Myocyte (in vitro differentiated cells): ENCODE results near the gene MAP3K10. TPM values are rescaled to one million over a fixed set of nuclear protein-coding genes. Genes with fewer than 3 reads are reported as not detected.
"Not testable (repeated sequence)": the region's sequence is repeated elsewhere in the genome, so short reads cannot be mapped to it uniquely, and the experiment has no call there.

Source experiments
- DNase-seq: peaks from one replicate; pipeline ENCODE4 v3.0.0-alpha.2; 2012; ENCODE audit warnings: low read depth
- total RNA-seq: library from RNA; depleted of rRNA; stranded (reverse); fragments of >200 nt; gene quantifications from 2 replicates; pipeline ENCODE4 v1.2.3, GENCODE V29; 2014

Gene MAP3K10
- total RNA-seq, 1 donor from 2014 or later: 11.1 TPM

DNA sequence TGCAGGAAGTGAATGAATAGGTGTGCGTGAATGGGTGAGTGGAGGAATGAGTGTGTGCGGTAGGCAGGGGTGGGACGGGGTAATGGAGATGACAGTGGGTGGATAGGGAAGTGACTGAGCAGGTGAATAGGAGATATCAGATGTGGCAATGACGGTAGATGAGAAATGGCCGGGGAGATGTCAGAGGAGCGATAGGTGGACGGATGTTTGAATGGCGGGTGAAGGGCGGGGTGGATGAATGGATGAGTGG is 25.5 kb downstream of the MAP3K10 start:
- DNase-seq: no peak

DNA sequence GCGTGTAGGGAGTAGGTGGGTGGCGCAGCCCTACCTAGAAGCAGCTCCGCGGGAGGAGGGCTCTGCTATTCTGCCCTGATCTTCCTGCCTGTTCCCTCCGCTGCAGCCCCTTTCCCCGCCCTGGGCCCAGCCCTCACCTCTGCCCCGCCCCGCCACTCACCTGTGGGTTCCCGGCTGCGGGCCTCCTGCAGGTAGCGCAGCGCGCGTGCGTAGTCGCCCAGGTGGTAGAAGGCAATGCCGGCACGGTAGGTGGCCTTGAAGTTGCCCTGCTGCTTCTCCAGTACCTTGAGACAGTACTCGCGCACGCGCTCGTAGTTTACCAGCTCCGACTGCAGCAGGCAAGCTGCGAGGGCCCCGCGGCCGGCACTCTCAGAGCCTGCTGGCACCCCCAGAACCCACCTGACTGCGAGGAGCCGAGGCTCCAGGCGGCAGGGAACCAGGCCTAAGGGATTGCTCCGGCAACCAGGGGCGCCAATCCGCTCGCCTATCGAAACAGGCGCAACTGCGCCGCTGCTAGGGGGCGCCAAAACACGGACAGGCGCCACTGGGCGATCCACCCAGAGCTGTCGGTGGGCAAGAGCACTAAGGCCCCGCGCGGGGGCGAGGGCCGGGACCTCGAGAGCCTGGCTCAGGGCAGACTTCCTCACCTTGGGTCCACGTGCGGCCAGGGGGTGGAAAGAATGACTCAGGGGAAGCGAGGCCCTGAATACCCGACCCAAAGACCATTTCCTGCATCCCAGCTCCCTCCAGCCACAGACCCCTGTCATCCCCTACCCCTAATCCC is 26.0 kb downstream of the MAP3K10 start:
- DNase-seq: no peak

DNA sequence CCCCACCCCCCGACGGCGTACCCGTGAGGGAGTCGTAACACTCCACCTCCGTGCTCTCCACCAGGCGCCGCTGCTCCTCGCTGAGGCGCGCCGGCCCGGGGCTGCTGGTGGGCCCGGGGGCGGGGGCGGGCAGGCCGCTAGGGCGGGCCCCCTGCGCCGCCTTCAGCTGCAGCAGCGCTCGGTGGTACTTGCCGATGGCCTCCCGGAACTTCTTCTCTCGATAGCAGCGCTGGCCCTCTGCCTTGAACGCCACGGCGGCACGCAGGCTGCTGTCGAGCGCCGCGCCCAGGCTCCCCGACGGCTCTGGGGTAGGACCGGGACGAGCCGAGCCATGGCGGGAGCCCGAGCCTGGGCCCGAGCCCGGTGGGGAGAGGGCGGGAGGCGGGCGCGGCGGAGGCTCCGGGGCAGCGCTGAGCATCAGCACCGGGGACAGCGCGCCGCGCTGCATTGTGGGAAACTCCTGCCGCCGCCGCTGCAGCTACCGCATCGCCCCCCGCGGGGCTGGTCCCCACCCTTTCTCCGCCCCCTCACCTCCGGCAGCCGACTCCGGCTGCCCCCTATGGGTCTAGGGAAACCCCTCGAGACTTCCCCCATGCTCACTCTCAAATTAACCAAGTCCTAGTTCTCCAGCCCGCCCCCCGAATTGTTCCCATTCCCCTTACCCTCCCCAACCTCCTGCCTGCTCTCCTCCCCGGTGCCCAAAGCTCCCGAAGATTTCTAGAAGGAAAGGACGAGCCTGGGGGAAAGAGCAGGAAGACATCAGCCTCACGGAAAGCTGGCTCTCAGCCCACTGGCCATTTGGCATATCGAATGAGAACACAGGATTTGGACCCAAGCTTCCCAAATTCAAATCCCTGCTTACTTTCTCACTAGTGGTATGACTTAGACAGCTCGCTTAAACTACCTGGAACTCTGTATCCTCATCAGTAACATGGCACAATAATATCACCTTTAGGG is 27.0 kb downstream of the MAP3K10 start, which contains the start of gene TTC9B:
Gene TTC9B (minus strand): TSS at position 451 of the 957 bp plus-strand sequence. CDS start 3 bp downstream, at position 448.
- peak; percentile 19 for DNase-seq

DNA sequence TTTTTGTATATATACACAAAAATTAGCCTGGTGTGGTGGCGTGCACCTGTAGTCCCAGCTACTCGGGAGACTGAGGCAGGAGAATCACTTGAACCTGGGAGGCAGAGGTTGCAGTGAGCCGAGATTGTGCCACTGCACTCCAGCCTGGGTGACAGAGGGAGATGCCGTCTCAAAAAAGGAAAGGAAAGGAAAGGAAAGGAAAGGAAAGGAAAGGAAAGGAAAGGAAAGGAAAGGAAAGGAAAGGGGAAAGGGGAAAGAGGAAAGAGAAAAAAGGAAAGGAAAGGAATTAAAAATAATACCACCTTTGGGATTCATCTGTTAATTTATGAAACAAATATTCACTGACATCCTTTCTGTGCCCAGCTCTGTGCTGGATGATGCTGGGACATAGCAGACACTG is 27.8 kb downstream of the MAP3K10 start:
- not testable (repeated sequence) for DNase-seq

DNA sequence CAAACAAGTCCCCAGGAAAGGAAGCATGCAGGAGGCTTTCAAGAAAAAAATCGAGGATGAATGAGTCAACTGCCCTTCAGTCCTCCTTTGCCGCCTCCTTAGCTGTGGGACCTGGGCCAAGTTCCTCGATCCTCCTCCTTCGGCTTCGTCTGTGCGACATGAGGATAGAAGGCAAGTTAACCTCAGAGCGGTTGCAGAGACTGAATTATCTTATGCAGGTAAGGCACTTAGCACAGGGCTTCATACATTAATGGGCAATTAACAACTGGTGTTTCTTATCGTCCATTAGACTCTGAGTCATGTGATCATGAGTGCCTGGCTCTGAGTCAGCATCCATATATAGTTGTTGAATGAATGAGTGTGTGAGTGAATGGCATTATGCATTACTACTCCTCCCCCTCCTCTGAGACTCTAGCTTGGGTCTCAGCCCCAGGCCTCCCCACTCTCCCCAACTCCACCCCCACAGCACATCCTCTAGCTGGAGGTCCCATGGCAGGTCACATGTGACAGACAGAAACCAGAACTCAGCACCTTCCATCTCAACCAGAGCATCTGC is 28.6 kb downstream of the MAP3K10 start:
- no peak for DNase-seq

DNA sequence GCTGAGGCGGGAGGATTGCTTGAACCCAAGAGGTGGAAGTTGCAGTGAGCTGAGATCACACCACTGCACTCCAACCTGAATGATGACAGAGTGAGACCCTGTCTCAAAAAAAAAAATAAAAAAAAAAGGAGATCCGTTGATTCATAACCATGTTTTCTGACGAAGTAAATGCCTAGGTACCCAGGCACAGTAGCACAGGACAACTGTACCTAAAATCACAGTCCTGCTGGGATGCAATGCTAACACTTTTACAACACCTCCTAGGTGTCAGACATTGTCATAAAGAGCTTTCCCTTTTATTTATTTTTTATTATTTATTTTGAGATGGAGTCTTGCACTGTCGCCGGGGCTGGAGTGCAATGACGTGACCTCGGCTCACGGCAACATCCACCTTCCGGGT is 29.4 kb downstream of the MAP3K10 start:
- DNase-seq: no peak

DNA sequence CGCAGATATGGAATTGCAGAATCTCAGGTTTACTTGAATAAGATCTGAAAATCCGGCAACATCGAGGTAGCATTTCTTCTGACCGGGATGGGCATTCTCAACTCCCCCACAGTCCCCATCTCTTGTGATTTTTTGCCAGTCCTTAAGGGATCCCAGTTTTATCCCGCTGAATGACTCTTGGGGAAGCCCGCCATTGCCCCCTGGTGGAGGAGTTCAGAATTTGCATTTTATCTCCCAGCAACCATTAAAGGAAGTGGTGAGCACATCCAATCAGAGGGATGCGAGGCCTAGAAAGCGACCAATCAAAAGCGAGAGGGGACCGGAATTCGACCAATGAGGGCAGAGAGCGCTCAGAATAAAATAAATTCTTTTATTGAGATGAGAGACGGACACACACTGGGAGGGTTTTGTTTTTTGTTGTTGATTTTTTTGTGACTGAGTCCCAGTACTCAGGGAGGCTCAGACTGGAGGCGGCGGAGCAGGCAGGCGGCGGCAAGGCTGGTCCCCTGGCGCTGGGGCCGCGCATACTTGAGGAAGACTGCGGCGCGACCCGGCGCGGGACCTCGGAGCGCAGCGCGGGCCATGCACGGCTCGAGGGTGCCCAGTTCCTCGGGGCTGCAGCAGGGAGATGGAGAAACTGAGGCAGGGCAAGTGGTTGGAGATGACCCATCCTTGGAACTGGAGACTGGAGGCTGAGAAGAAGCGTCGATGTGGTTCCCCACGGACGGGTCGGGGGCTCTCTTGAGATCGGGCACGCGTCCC is 30.8 kb downstream of the MAP3K10 start:
- peak; percentile 91 for DNase-seq

DNA sequence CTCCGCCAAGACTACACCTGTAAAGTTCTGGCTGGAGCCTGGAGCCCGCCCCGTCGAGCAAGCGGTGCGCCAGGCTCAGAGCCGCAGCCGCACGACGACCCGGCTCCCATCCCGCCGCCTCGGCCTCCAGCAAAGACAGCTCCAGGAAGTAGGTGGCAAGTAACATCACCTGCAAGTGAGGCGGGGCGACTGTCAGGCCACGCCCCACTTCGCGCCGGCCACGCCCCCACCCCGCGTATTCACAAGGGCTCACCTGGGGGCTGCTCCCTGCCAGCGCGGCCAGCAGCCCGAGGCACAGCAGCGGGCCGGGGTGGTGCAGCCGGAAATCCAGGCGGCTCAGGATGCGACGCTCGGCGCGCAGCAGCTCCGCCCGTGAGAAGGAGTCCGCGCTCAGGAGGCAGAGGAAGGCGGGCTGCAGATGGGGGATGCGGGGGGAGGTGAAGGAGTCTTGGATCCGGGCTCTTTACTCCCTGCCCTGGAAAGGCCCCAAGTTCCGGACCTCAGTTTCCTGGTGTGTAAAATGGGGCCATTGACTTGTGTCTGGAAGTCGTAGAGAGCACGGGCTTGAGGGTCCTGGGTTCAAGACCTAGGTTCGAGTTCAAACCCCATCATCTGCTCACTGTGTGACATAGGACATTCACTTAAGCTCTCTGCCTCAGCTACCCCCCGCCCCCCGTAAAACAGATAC is 32.1 kb downstream of the MAP3K10 start:
- DNase-seq: no peak

DNA sequence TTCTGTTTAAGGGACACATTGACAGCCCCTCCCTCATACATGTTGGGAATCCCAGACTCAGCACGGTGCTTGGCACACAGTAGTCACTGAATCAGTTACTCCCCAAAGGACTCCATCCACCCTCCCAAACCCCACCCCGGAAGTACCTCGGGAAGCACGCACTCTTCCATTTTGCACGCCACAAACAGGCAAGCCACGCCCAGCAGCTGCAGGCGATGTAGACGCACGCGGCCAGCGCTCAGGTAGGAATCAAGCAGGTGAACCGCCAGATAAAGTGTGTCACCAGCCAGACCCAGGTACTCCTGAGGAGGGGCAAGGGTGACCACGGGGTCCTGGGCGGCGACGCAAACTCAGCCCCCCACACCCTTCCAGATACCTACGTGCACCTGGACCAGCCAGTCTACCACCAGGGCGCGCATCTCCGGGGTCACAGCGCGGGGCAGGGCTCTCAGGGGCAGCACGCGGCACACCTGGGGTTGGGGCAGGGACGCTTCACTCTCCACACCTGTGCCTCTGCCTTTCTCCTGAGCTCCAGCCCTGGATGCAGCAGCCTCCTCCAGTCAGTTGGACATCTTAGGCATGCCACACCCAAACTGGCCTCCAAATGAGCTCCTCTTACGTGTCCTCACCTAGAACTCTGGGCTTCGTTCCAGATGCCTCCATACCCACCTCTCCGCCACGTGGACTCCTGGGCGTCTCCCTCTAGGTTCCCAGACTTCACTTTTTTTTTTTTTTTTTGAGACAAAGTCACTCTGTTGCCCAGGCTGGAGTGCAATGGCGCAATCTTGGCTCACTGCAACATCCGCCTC is 33.3 kb downstream of the MAP3K10 start:
- no peak for DNase-seq

DNA sequence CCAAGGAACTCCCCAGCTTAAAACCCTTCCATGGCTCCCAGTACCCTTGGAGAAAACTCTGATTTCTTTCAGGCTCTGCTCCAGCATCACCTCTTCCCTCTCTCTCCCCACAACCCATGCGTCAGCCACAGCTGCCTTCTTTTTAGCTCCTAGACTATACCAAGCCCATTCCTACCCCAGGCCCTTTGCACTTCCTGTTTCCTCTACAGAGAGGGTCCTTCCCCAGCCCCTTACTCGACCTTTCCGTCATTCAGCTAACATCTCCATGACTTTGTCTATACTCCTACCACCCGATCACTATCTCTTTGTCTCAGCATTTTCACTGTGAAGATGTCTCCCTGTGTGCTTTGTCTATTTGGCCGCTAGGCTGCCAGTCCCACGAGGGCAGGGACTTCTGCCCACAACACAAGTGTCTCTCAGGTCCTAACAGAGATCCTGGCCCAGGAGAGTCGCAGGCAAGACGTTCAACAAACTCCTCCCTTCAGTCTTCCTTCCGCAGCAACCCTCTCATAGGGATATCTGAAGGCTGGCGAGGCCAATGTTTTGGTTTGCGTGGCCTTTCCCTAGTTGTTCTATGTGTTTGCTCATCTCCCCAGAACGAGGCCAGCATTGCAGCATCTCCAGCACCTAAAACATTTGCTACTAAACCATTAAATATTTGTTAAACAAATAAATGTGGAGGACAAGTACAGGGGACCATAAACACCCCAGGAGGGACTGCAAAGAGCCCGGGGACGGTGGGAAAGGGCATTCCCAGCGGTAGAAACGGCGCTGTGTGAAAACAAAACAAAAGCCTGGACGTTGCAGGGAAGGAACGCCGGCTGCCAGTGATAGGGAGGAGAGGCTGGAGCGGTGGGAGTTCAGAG is 34.4 kb downstream of the MAP3K10 start:
- DNase-seq: peak; percentile 20

DNA sequence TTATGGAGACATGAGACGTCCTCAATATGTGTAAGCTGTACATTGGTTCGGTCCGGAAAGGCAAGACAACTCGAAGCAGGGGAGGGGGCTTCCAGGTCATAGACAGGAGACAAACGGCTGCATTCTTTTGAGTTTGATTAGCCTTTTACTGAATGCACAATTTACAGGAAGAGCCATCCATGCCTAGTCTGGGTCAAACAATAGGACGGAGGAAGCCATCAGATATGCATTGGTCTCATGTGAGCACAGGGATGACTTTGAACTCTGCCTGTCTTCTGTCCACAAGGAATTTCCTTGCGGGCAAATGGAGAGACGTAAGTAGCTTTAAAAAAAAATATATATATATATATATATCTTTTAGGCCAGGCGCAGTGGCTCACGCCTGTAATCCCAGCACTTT is 37.1 kb downstream of the MAP3K10 start:
- no peak for DNase-seq

DNA sequence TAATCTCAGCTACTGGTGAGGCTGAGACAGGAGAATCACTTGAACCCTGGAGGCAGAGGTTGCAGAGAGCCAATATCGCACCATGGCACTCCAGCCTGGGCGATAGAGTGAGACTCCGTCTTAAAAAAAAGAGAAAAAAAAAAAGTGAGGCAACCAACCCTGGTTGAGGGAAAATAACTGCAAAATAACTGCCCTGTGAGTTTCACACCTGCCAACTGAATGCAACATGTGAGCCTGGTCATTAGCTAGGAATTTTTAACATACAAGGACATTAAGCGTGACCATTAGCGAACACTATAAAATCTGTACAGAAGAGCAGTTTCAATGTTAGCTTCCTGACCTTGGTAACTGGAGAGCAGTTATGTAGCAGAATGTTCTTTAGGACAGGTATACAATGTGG is 37.6 kb downstream of the MAP3K10 start:
- DNase-seq: no peak

DNA sequence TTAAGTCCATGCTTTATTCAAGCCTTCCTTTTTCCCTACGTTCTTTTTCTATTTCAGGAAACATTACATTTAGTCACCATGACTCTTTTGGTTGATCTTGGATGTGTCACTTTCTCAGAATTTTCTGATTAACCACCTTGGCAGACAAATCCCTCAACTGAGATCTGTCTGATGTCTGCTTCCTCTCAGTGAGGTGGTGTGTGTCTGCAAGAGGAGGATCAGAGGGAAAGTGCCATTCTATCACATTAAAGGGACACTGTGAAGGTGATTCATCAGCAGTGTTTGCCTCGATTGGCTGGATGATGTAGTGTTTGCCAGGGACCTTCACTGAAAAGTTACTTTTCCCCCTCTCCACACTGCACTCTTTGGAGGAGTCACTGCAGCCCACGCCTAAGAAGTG is 38.3 kb downstream of the MAP3K10 start:
- peak; percentile 16 for DNase-seq

DNA sequence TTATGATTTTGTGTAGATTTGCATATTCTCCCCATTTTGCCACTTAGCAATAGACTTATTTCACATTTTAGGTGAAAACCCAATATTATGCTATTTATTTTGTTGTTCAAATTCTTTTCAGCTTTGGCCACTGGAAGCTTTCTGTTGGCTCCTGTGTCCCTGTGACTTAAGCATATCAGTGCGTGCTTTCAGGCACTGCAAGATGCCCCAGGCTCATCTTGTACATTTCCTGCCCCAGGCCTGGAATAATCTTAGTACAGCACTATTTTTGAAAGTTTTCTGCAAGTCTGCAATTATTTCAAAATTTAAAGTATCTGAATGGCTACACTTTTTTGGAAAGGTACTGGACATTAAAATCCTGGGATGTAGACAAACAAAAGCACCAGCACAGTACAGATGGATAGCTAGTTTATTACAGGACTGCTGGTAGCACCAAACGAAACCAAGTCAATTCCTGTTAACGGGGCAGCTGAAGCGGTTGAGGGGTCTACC is 38.7 kb downstream of the MAP3K10 start:
- no peak for DNase-seq

DNA sequence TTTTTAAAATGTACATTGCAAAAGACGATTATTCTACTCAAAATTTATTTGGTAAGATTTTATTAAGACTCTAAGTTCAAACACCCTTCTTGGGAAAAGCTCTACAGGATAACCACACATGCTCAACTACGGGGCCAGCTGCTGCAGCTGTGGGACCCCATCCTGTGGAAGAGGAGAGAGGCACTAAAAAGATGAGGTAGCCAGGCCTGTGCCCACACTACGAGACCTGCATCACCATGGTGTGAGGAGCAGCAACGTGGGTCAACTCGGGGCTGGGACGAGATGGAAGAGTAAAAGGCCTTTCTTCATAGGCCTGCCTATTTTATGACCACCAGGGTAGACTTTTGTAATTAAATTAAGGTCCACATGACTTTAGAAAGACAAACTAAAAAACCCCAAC is 39.8 kb downstream of the MAP3K10 start:
- no peak for DNase-seq

DNA sequence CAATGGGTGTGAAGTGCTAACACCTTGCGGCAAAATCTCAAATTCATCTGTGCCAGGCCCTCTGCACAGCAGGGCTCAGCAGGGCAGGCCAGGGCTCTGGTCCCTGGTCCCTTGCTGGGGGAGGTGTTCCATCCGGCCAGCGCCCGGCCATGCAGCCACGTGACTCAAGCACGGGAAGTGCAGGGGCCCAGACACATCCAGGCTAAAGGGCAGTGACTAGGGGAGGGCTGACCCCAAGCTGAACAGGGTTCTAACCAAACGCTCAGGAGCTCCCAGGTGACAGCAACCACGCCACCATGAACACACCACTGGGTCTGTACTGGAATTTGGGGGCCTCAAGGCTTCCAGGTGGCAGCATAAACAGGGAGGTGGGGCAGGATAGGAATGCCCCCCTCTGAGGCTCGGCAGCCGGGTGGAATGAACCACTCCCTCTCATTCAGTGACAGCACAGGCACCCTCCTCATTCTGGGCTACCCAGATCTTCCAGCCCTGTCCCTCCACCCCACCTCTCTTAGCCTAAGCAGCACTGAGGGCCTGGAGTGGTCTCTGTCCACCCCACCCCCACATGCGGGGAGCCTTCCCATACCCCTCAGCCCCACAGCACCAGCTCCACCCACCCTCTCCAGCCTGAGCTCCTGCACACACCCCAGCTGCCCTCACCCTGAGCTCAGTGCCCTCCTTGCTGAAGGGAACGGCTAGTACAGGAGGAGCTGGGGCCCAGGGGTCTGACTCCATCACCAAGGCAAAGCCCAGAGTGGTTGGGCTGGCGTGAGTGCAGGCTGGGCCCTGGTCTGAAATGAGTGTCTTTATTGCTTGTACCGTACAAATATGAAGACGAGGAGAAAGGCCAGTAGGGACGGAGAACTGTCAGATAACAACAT is 40.6 kb downstream of the MAP3K10 start:
- DNase-seq: no peak

DNA sequence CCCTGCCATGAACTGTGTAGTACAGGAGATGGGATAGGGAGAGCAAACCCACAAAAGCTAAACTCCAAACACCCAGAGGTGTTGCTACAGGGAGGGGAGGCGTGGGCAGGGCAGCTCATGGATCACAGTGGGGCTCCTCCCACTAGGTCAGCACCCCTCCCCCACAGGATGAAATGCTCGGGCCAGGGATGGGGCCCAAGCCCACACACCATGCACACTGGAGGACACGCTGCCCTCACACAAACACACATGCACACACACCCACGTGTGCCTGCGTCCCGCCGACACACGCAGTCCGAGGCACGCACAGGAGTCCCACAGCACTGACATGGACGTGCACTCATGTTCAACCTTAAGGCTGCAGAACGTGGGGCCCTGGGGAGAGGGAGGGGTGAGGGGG is 41.3 kb downstream of the MAP3K10 start:
- no peak for DNase-seq
